K562 (cell line): ENCODE results near the gene PRKCB. TPM values are rescaled to one million over a fixed set of nuclear protein-coding genes. Genes with fewer than 3 reads are reported as not detected.
A peak's percentile ranks its signal among the peaks of the same experiment; 100 is the strongest.

Experiments used
- ATAC-seq: fragments of 200-7000 bp; cut with Tn5 transposase; 3 replicates; pipeline ENCODE4 v1.9.1; 2020; ENCODE audit warnings: moderate library complexity
- BruUV-seq: library from RNA; stranded (reverse); fragments of 400-500 nt; replicated peaks from 2 replicates; lab custom pipeline; 2021; lab: Mats Ljungman, UMichigan
- CTCF ChIA-PET: fragments of 300-600 bp; formaldehyde crosslinking; extraction: SDS; loops from one replicate; lab custom pipeline; 2021; ENCODE audit warnings: low intra/inter-chr PET ratio; lab: Yijun Ruan, JAX
- POLR2A ChIA-PET: fragments of 300-600, 350-650 bp; sonication (Branson Sonifier 250); formaldehyde crosslinking; extraction: SDS; loops from one replicate; lab custom pipeline; 2021; ENCODE audit warnings: antibody characterized with exemption, inconsistent platforms; lab: Yijun Ruan, JAX
- DNase-seq, 4 experiments: peaks; one replicate each; pipeline versions ENCODE4 v3.0.0 to v3.0.0-alpha.2; 2011 to 2018; ENCODE audit warnings: low spot score in 3 of 4, mixed read lengths in 3 of 4; ENCODE audit errors: extremely low read depth in 1 of 4
- FAIRE-seq: peaks from 2 replicates; lab custom pipeline; 2011; peaks lifted over from hg19 to GRCh38; lab: Jason Lieb, UNC
- H2AFZ ChIP-seq: 2 replicates; pipeline ENCODE4 v1.6.0; 2011; ENCODE audit warnings: low read depth, low read length, control low read depth, inconsistent platforms
- H3K27ac ChIP-seq: fragments of 200-600 bp; 3 replicates; pipeline ENCODE4 v1.8.0; 2011; ENCODE audit warnings: low read depth, mild to moderate bottlenecking, control low read depth, inconsistent platforms, low read length, moderate library complexity, mixed read lengths; ENCODE audit errors: extremely low read depth
- H3K27me3 ChIP-seq, 2 experiments: fragments of 300-600 bp in 1 of 2; 2 replicates in 1 of 2; 3 replicates in 1 of 2; pipeline versions ENCODE4 v1.6.0 to v1.8.0; 2011; ENCODE audit warnings: inconsistent platforms in 2 of 2, low read length in 2 of 2, mild to moderate bottlenecking in 1 of 2, mixed read lengths in 1 of 2, moderate library complexity in 1 of 2; ENCODE audit not compliant: control insufficient read depth in 2 of 2, insufficient read depth in 2 of 2
- H3K36me3 ChIP-seq: fragments of 300-600 bp; 3 replicates; pipeline ENCODE4 v1.8.0; 2011; ENCODE audit warnings: mild to moderate bottlenecking, low read length, inconsistent platforms; ENCODE audit not compliant: control insufficient read depth, insufficient read depth
- H3K4me1 ChIP-seq, 2 experiments: fragments of 200-600 bp in 1 of 2; replicated peaks in 1 of 2; 2 replicates in 1 of 2; 3 replicates in 1 of 2; pipeline versions ENCODE4 v1.5.1 to v1.8.0; 2011; ENCODE audit warnings: inconsistent platforms in 2 of 2, low read length in 2 of 2, mild to moderate bottlenecking in 1 of 2, mixed read lengths in 1 of 2, moderate library complexity in 1 of 2; ENCODE audit not compliant: control insufficient read depth in 2 of 2, insufficient read depth in 2 of 2
- H3K4me2 ChIP-seq: 2 replicates; pipeline ENCODE4 v1.6.1; 2011; ENCODE audit warnings: low read length, control low read depth, inconsistent platforms, mixed read lengths; ENCODE audit not compliant: insufficient read depth
- H3K4me3 ChIP-seq: fragments of 200-600 bp; sonication (generic), shearing (Covaris generic); 2 replicates; pipeline ENCODE4 v1.5.1; 2016; ENCODE audit warnings: control low read depth, inconsistent platforms
- H3K79me2 ChIP-seq: fragments of 200-600 bp; 3 replicates; pipeline ENCODE4 v1.8.0; 2011; ENCODE audit warnings: low read length, inconsistent platforms; ENCODE audit not compliant: control insufficient read depth, insufficient read depth
- H3K9ac ChIP-seq, 2 experiments: 2 replicates each; pipeline versions ENCODE4 v1.6.0 to v1.6.1; 2011; ENCODE audit warnings: low read depth in 2 of 2, low read length in 2 of 2, control low read depth in 1 of 2, inconsistent platforms in 1 of 2, mild to moderate bottlenecking in 1 of 2, mixed read lengths in 1 of 2; ENCODE audit not compliant: insufficient read depth in 1 of 2
- H3K9me1 ChIP-seq: one replicate; pipeline ENCODE4 v1.6.0; 2011; ENCODE audit warnings: inconsistent platforms, mild to moderate bottlenecking, low read length, moderate library complexity; ENCODE audit not compliant: control insufficient read depth, insufficient read depth
- H3K9me3 ChIP-seq: replicated peaks from 2 replicates; pipeline ENCODE4 v1.5.1; 2011; ENCODE audit warnings: low read depth, low read length, inconsistent platforms; ENCODE audit not compliant: control insufficient read depth, insufficient read depth
- H4K20me1 ChIP-seq: replicated peaks from 2 replicates; pipeline ENCODE4 v1.6.1; 2011; ENCODE audit warnings: low read length, inconsistent platforms, mixed read lengths; ENCODE audit not compliant: control insufficient read depth, insufficient read depth
- E2F4 ChIP-seq: sonication (generic); formaldehyde crosslinking; IDR thresholded peaks from 2 replicates; pipeline ENCODE4 v1.8.0; 2022; ENCODE audit warnings: mild to moderate bottlenecking, low read depth, missing genetic modification reagents
- FOXK2 ChIP-seq, 2 experiments: fragments of 450-650 bp; IDR thresholded peaks in 1 of 2; conservative IDR thresholded peaks in 1 of 2; 2 replicates each; pipeline ENCODE4 v1.6.1; 2016; ENCODE audit warnings: low read depth in 2 of 2, mild to moderate bottlenecking in 1 of 2
- FOXP1 ChIP-seq: sonication (generic); formaldehyde crosslinking; IDR thresholded peaks from 2 replicates; pipeline ENCODE4 v1.8.0; 2022; ENCODE audit warnings: mild to moderate bottlenecking, missing genetic modification reagents
- L3MBTL2 ChIP-seq: fragments of 450-650 bp; IDR thresholded peaks from 2 replicates; pipeline ENCODE4 v1.6.1; 2016; ENCODE audit warnings: mild to moderate bottlenecking, moderate library complexity
- MEF2D ChIP-seq: conservative IDR thresholded peaks from 2 replicates; pipeline ENCODE4 v1.6.1; 2016; ENCODE audit warnings: low read depth, missing genetic modification characterization, missing compliant biosample characterization
- MTA3 ChIP-seq: fragments of 450-650 bp; formaldehyde crosslinking; IDR thresholded peaks from 2 replicates; pipeline ENCODE4 v1.6.1; 2017; ENCODE audit warnings: mild to moderate bottlenecking, borderline replicate concordance
- NFATC3 ChIP-seq: fragments of 450-650 bp; IDR thresholded peaks from 2 replicates; pipeline ENCODE4 v1.6.1; 2017; ENCODE audit warnings: mild to moderate bottlenecking
- NFRKB ChIP-seq: fragments of 450-650 bp; IDR thresholded peaks from 2 replicates; pipeline ENCODE4 v1.6.1; 2016; ENCODE audit warnings: low read depth
- PKNOX1 ChIP-seq: fragments of 450-650 bp; IDR thresholded peaks from 2 replicates; pipeline ENCODE4 v1.6.1; 2016
- POLR2H ChIP-seq: IDR thresholded peaks from 2 replicates; pipeline ENCODE4 v1.6.1; 2016; ENCODE audit warnings: missing genetic modification characterization, low read depth, mild to moderate bottlenecking, control low read depth, missing compliant biosample characterization, moderate library complexity
- TOE1 ChIP-seq, 2 experiments: fragments of 450-650 bp in 1 of 2; sonication (generic) in 1 of 2; formaldehyde crosslinking in 1 of 2; IDR thresholded peaks; 2 replicates each; pipeline versions ENCODE4 v1.7.1 to v1.8.0; 2016 to 2022; ENCODE audit warnings: borderline replicate concordance in 2 of 2, mild to moderate bottlenecking in 2 of 2, antibody characterized with exemption in 1 of 2, inconsistent platforms in 1 of 2, low read depth in 1 of 2, missing genetic modification reagents in 1 of 2, moderate library complexity in 1 of 2
- WHSC1 ChIP-seq: IDR thresholded peaks from one replicate; pipeline ENCODE4 v1.6.1; 2012; ENCODE audit warnings: low read length, control low read depth, inconsistent platforms
- ZNF197 ChIP-seq: fragments of 200-800 bp; sonication (Bioruptor generic); IDR thresholded peaks from 2 replicates; pipeline ENCODE4 v1.6.1; 2016; ENCODE audit warnings: low read depth, missing genetic modification characterization, missing compliant biosample characterization
- ZNF592 ChIP-seq: fragments of 450-650 bp; IDR thresholded peaks from 2 replicates; pipeline ENCODE4 v1.6.1; 2017; ENCODE audit warnings: antibody characterized with exemption, mild to moderate bottlenecking
- WGBS: fragments of 100-300 bp; shearing (Covaris generic); methylation state at CpG from one replicate; pipeline ENCODE4 v1.1.6; 2016; ENCODE audit warnings: low coverage, mixed read lengths; ENCODE audit not compliant: insufficient coverage; ENCODE audit errors: missing lambda C conversion rate; 5-methylcytosine and 5-hydroxymethylcytosine counted together
- in situ Hi-C: fragments of 300-500 bp; cut with MboI; formaldehyde crosslinking; loops from 4 replicates; pipeline ENCODE4 v1.15.0; 2018; ENCODE audit warnings: inconsistent platforms, mixed read lengths
- intact Hi-C: fragments of 100-400 bp; cut with micrococcal nuclease; formaldehyde crosslinking; loops from 2 replicates; pipeline ENCODE4 v1.14.2; 2022
- polyA plus RNA-seq, 8 experiments: library from polyadenylated mRNA; depleted of rRNA in 4 of 8; stranded (reverse) in 5 of 8; unstranded in 3 of 8; fragments of >200 nt; fragmentation: Nextera tagmentation in 2 of 8; fragmentation: Illumina TruSeq in 1 of 8; extraction: Ambion mirVana in 2 of 8; extraction: Trizol in 1 of 8; gene quantifications; 2 replicates each; pipeline versions ENCODE4 v1.2.1 to v1.2.3, GENCODE V29; 2011 to 2014; ENCODE audit warnings: inconsistent platforms in 1 of 8, missing spikeins in 1 of 8
- total RNA-seq, 7 experiments: library from RNA; depleted of rRNA in 6 of 7; stranded (reverse); fragments of >200 nt in 6 of 7; fragmentation: Illumina TruSeq in 2 of 7; extraction: Trizol in 2 of 7; gene quantifications; 2 replicates each; pipeline versions ENCODE4 v1.2.1 to v1.2.3, GENCODE V29; 2011 to 2021; ENCODE audit warnings: low replicate concordance in 1 of 7

The PRKCB gene
- total and polyA plus RNA-seq, 9 of the 15 experiments (the other 6 are each of a cell fraction or from before 2014, with no cell fraction given): 49.9 to 276 (median 148) TPM

- TF ChIP-seq POLR2H (tag) (0 out of 2 replicates have a peak, but pooled peaks have one; percentile 11), PKNOX1 (no peak), NFATC3 (peak; percentile 61; the same call in 1 of the 2 replicates), NFRKB (peak; percentile 81), FOXK2 (conservative IDR thresholded peaks at IDR 0.05 in 1 of 2, IDR thresholded peaks at IDR 0.05 in 1 of 2; ENCODE audit: low read depth in 2 of 2) (peak in 1 of 2 experiments; percentile 13; a peak in 1 of 4 replicates)
- TF ChIP-seq, all 486 proteins: peak for 18
Measured at GRCh38 chr16:23907903-23908302, 72.1 kb downstream of the PRKCB start (continued).

- ChIA-PET CTCF (no interaction called here), POLR2A (interaction anchor here (0.7 to 0.9 kb wide), 2 partner anchors 43 to 105 kb away, joined by 3 to 4 read pairs; no protein-coding TSS in a partner anchor)
- Histone ChIP-seq H2AFZ (no peak overlapping the region), H3K4me1 (peaks cover 29 to 66% of the 10 kb centered on the region in 2 experiments), H3K4me2 (peak overlapping the region; percentile 42), H3K36me3 (peaks cover 58% of the 10 kb centered on the region), H3K9ac (peak overlapping the region in 1 of 2 experiments; percentile 48; a peak in 2 of 4 replicates), H3K27ac (peak overlapping the region; percentile 75), H4K20me1 (peaks cover 12% of the 10 kb centered on the region; the same call in 1 of the 2 replicates), H3K9me1 (peaks cover 3% of the 10 kb centered on the region), H3K9me3 (no peaks in the 10 kb centered on the region), H3K4me3 (no peak overlapping the region), H3K27me3 (no peaks in the 10 kb centered on the region), H3K79me2 (peaks cover 98% of the 10 kb centered on the region)
- peak; percentile 10 for ATAC-seq
- no peak for DNase-seq
- no peak for FAIRE-seq
- TF ChIP-seq TOE1 (IDR thresholded peaks at IDR 0.05; ENCODE audit: borderline replicate concordance) (0 out of 2 replicates have a peak, but pooled peaks have one; percentile 37), TOE1 (CRISPR knock-in tag; IDR thresholded peaks at IDR 0.05; ENCODE audit: borderline replicate concordance, low read depth) (no peak), L3MBTL2 (0 out of 2 replicates have a peak, but pooled peaks have one; percentile 22), MEF2D (tag) (0 out of 2 replicates have a peak, but pooled peaks have one; percentile 18), MTA3 (no peak), ZNF592 (peak; percentile 76), ZNF197 (0 out of 2 replicates have a peak, but pooled peaks have one; percentile 19), FOXP1 (CRISPR knock-in tag) (0 out of 2 replicates have a peak, but pooled peaks have one; percentile 20), WHSC1 (peak; percentile 61), E2F4 (CRISPR knock-in tag) (no peak)
- WGBS: 50% methylated on average over 9 of the region's 9 CpGs
- intact Hi-C loops (loop anchor here (5.0 kb wide), 1 partner anchor 44 kb away; no protein-coding TSS in a partner anchor), in situ Hi-C loops (no loop called here)
- no TSS peak for BruUV-seq
Measured at GRCh38 chr16:23908790-23909189, 73.0 kb downstream of the PRKCB start.
